Body of pancreas (tissue), 4 donors: ENCODE data around the gene ERICH3.

ENCODE experiments used
- CTCF ChIP-seq, 7 experiments: fragments of 450-650 bp in 4 of 7; fragments of 200-600 bp in 3 of 7; sonication (generic) in 3 of 7; IDR thresholded peaks; one replicate each; pipeline ENCODE4 v1.5.1; 2016 to 2019; ENCODE audit warnings: antibody characterized with exemption in 7 of 7
- POLR2A ChIP-seq, 3 donors: fragments of 450-650 bp; IDR thresholded peaks; one replicate each; pipeline ENCODE4 v1.6.1; 2016; ENCODE audit warnings: antibody characterized with exemption in 3 of 3, mild to moderate bottlenecking in 2 of 3

DNA sequence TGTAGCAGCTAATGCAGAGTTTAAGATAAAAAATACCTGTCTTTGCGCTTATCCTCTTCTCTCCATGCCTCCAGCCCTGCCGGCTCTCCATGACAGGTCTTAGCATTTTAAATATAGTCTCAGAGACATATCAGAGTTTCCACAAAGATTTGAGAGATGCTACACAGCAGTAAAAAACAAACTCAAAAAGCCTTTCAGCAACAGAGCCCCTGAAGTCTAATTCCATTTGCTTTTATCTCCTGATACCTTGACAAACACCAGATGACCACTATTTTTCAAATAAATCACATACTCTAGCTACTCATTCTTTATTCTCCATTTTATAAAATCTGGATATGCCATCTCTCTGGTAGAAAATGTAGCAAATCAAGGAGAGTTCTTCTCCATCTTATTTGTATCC is 81.6 kb downstream of the ERICH3 start:
- TF ChIP-seq CTCF (IDR thresholded peaks at IDR 0.05) (no peak), POLR2A (IDR thresholded peaks at IDR 0.05) (no peak)
